Keratinocyte (primary cell): ENCODE data around the gene LPCAT4. TPM values are rescaled to one million over a fixed set of nuclear protein-coding genes. Genes with fewer than 3 reads are reported as not detected.

Experiments
- DNase-seq: peaks from one replicate; pipeline ENCODE4 v3.0.0-alpha.2; 2011; ENCODE audit warnings: low read depth, missing footprints, low spot score
- FAIRE-seq: peaks from 2 replicates; lab custom pipeline; 2011; peaks lifted over from hg19 to GRCh38; lab: Jason Lieb, UNC
- H2AFZ ChIP-seq: 2 replicates; pipeline ENCODE4 v1.6.0; 2012; ENCODE audit warnings: low read length, control low read depth, inconsistent platforms; ENCODE audit not compliant: control insufficient read depth
- H3K27ac ChIP-seq: 2 replicates; pipeline ENCODE4 v1.5.1; 2011; ENCODE audit warnings: low read length; ENCODE audit not compliant: control insufficient read depth, insufficient read depth
- H3K27me3 ChIP-seq: 3 replicates; pipeline ENCODE4 v1.6.0; 2011; ENCODE audit warnings: low read length; ENCODE audit not compliant: control insufficient read depth, insufficient read depth; ENCODE audit errors: extremely low read depth
- H3K36me3 ChIP-seq, 2 experiments: 2 replicates in 1 of 2; 3 replicates in 1 of 2; pipeline ENCODE4 v1.5.1; 2011; ENCODE audit warnings: low read length in 2 of 2, mild to moderate bottlenecking in 1 of 2; ENCODE audit not compliant: control insufficient read depth in 2 of 2, insufficient read depth in 2 of 2; ENCODE audit errors: extremely low read depth in 1 of 2
- H3K4me1 ChIP-seq: 3 replicates; pipeline ENCODE4 v1.5.1; 2011; ENCODE audit warnings: low read length; ENCODE audit not compliant: control insufficient read depth, insufficient read depth; ENCODE audit errors: extremely low read depth
- H3K4me2 ChIP-seq: 3 replicates; pipeline ENCODE4 v1.6.0; 2011; ENCODE audit warnings: low read depth, low read length; ENCODE audit not compliant: control insufficient read depth, insufficient read depth; ENCODE audit errors: extremely low read depth
- H3K4me3 ChIP-seq, 3 experiments: fragments of 200-600 bp in 1 of 3; sonication (generic) in 1 of 3; 2 replicates in 2 of 3; 3 replicates in 1 of 3; pipeline ENCODE4 v1.5.1; 2011 to 2016; ENCODE audit warnings: low read length in 3 of 3, mild to moderate bottlenecking in 3 of 3, control low read depth in 2 of 3, inconsistent platforms in 1 of 3, low read depth in 1 of 3, mixed read lengths in 1 of 3, mixed run types in 1 of 3, moderate library complexity in 1 of 3; ENCODE audit not compliant: control insufficient read depth in 2 of 3, insufficient read depth in 2 of 3; ENCODE audit errors: extremely low read depth in 1 of 3
- H3K79me2 ChIP-seq: 2 replicates; pipeline ENCODE4 v1.6.0; 2012; ENCODE audit warnings: low read length; ENCODE audit not compliant: control insufficient read depth, insufficient read depth
- H3K9ac ChIP-seq: 3 replicates; pipeline ENCODE4 v1.6.0; 2011; ENCODE audit warnings: low read length; ENCODE audit not compliant: control insufficient read depth, insufficient read depth; ENCODE audit errors: extremely low read depth
- H3K9me1 ChIP-seq: 3 replicates; pipeline ENCODE4 v1.6.0; 2011; ENCODE audit warnings: low read length; ENCODE audit not compliant: control insufficient read depth, insufficient read depth; ENCODE audit errors: extremely low read depth
- H3K9me3 ChIP-seq: 2 replicates; pipeline ENCODE4 v1.5.1; 2012; ENCODE audit warnings: low read depth, low read length; ENCODE audit not compliant: control insufficient read depth
- H4K20me1 ChIP-seq: 3 replicates; pipeline ENCODE4 v1.6.0; 2011; ENCODE audit warnings: low read length; ENCODE audit not compliant: control insufficient read depth, insufficient read depth; ENCODE audit errors: extremely low read depth
- EZH2 ChIP-seq: IDR thresholded peaks from one replicate; pipeline ENCODE4 v1.6.1; 2012; ENCODE audit warnings: inconsistent platforms, mild to moderate bottlenecking, low read length, moderate library complexity
- dilution Hi-C: fragments of 300-500 bp; cut with MboI; formaldehyde crosslinking; loops from one replicate; pipeline ENCODE4 v1.7.0; 2020; ENCODE audit warnings: low sequenced_read_pairs; ENCODE audit not compliant: extremely low pct_ligation_motif_present
- polyA plus RNA-seq, 5 experiments: library from polyadenylated mRNA; depleted of rRNA in 3 of 5; stranded (reverse) in 3 of 5; stranded (forward) in 1 of 5; unstranded in 1 of 5; fragments of >200 nt; gene quantifications; 1 replicate in 1 of 5; 2 replicates in 3 of 5; 3 replicates in 1 of 5; pipeline versions ENCODE4 v1.2.1 to v1.2.3, GENCODE V29; 2011 to 2012; ENCODE audit warnings: missing spikeins in 2 of 5, low read depth in 1 of 5, low replicate concordance in 1 of 5
- TF ChIP-seq, protein P1 (sequence below), 3 experiments: IDR thresholded peaks in 1 of 3; conservative IDR thresholded peaks in 1 of 3; optimal IDR thresholded peaks in 1 of 3; 2 replicates in 2 of 3; 3 replicates in 1 of 3; pipeline versions ENCODE3 to v1.5.1; 2011; ENCODE audit warnings: low read length in 3 of 3, mild to moderate bottlenecking in 3 of 3, moderate library complexity in 2 of 3, control low read depth in 1 of 3, inconsistent platforms in 1 of 3; ENCODE audit not compliant: insufficient read depth in 2 of 3; ENCODE audit errors: extremely low read depth in 1 of 3

LPCAT4 gene
- polyA plus RNA-seq, 1 donor (not counting 4 experiments of a cell fraction or from before 2014, with no cell fraction given): 43.3 TPM

DNA sequence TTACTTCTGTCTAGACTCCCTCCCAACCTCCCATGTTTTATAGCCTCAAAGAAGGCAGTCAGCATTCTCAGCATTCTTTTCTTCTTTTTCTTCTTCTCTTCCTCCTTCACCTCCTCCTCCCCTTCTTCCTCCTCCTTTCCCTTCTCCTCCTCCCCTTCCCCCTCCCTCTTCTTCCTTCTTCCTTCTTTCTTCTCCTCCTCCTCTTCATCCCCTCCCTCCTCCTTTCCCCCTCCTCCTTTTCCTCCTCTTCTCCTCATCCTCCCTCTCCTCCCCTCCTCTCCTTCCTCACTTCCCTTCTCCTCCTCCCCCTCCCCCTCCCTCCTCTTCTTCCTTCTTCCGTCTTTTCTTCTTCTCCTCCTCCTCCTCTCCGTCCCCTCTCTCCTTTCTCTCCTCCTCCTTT is 3.6 kb upstream of the LPCAT4 start:
- Histone ChIP-seq H4K20me1 (no peaks in the 10 kb centered on the region), H2AFZ (no peak overlapping the region), H3K4me2 (no peak overlapping the region), H3K4me1 (peaks cover 11% of the 10 kb centered on the region), H3K9me3 (no peaks in the 10 kb centered on the region), H3K27me3 (no peaks in the 10 kb centered on the region), H3K27ac (no peak overlapping the region), H3K9ac (no peak overlapping the region), H3K36me3 (no peaks in the 10 kb centered on the region), H3K4me3 (no peak overlapping the region), H3K9me1 (no peaks in the 10 kb centered on the region), H3K79me2 (peaks cover 11% of the 10 kb centered on the region)
- FAIRE-seq (no peak), DNase-seq (no peak)
- TF ChIP-seq EZH2: no peak
- TF ChIP-seq, protein P1, sequence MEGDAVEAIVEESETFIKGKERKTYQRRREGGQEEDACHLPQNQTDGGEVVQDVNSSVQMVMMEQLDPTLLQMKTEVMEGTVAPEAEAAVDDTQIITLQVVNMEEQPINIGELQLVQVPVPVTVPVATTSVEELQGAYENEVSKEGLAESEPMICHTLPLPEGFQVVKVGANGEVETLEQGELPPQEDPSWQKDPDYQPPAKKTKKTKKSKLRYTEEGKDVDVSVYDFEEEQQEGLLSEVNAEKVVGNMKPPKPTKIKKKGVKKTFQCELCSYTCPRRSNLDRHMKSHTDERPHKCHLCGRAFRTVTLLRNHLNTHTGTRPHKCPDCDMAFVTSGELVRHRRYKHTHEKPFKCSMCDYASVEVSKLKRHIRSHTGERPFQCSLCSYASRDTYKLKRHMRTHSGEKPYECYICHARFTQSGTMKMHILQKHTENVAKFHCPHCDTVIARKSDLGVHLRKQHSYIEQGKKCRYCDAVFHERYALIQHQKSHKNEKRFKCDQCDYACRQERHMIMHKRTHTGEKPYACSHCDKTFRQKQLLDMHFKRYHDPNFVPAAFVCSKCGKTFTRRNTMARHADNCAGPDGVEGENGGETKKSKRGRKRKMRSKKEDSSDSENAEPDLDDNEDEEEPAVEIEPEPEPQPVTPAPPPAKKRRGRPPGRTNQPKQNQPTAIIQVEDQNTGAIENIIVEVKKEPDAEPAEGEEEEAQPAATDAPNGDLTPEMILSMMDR (optimal IDR thresholded peaks at IDR 0.05 in 1 of 3, IDR thresholded peaks at IDR 0.05 in 1 of 3, conservative IDR thresholded peaks at IDR 0.05 in 1 of 3; ENCODE audit: extremely low read depth in 1 of 3, insufficient read depth in 2 of 3, low read length in 3 of 3): no peak
- dilution Hi-C loops: no loop called here

- Histone ChIP-seq H2AFZ (no peak overlapping the region), H3K27ac (no peak overlapping the region), H4K20me1 (no peaks in the 10 kb centered on the region), H3K4me2 (no peak overlapping the region), H3K9me3 (no peaks in the 10 kb centered on the region), H3K4me1 (peaks cover 15% of the 10 kb centered on the region), H3K9ac (no peak overlapping the region), H3K9me1 (no peaks in the 10 kb centered on the region), H3K4me3 (no peak overlapping the region), H3K27me3 (no peaks in the 10 kb centered on the region), H3K79me2 (peaks cover 16% of the 10 kb centered on the region), H3K36me3 (peaks cover 0 to 5% of the 10 kb centered on the region in 2 experiments)
- FAIRE-seq (no peak), DNase-seq (no peak)
- dilution Hi-C loops: no loop called here
- TF ChIP-seq, protein P1 (optimal IDR thresholded peaks at IDR 0.05 in 1 of 3, IDR thresholded peaks at IDR 0.05 in 1 of 3, conservative IDR thresholded peaks at IDR 0.05 in 1 of 3; ENCODE audit: extremely low read depth in 1 of 3, insufficient read depth in 2 of 3, low read length in 3 of 3): no peak
- TF ChIP-seq EZH2: no peak
Measured at GRCh38 chr15:34370129-34370528, 3.1 kb upstream of the LPCAT4 start.
